Hepatocyte (in vitro differentiated cells): ENCODE measurements around the gene KBTBD8. TPM values are rescaled to one million over a fixed set of nuclear protein-coding genes. Genes with fewer than 3 reads are reported as not detected.

ENCODE experiments used
- DNase-seq: peaks from one replicate; pipeline ENCODE4 v3.0.0-alpha.2; 2016; ENCODE audit warnings: low spot score
- H2AFZ ChIP-seq: fragments of 200-600 bp; sonication (generic); 2 replicates; pipeline ENCODE4 v1.6.0; 2016; ENCODE audit warnings: antibody characterized with exemption, mild to moderate bottlenecking
- H3K27ac ChIP-seq: fragments of 200-600 bp; sonication (generic); 2 replicates; pipeline ENCODE4 v1.5.1; 2016; ENCODE audit warnings: mild to moderate bottlenecking
- H3K27me3 ChIP-seq: fragments of 200-600 bp; sonication (generic); 2 replicates; pipeline ENCODE4 v1.6.1; 2016
- H3K36me3 ChIP-seq: fragments of 200-600 bp; sonication (generic); replicated peaks from 2 replicates; pipeline ENCODE4 v1.5.1; 2016; ENCODE audit warnings: low read depth; ENCODE audit not compliant: insufficient read depth
- H3K4me1 ChIP-seq: fragments of 200-600 bp; sonication (generic); 2 replicates; pipeline ENCODE4 v1.5.1; 2016; ENCODE audit warnings: mild to moderate bottlenecking, moderate library complexity; ENCODE audit not compliant: insufficient read depth
- H3K4me2 ChIP-seq: fragments of 200-600 bp; sonication (generic); 2 replicates; pipeline ENCODE4 v1.6.0; 2016
- H3K4me3 ChIP-seq: fragments of 200-600 bp; sonication (generic); 2 replicates; pipeline ENCODE4 v1.5.1; 2016; ENCODE audit warnings: mild to moderate bottlenecking
- H3K79me2 ChIP-seq: fragments of 200-600 bp; sonication (generic); 2 replicates; pipeline ENCODE4 v1.6.0; 2017; ENCODE audit warnings: mild to moderate bottlenecking
- H3K9me2 ChIP-seq: fragments of 200-600 bp; sonication (generic); replicated peaks from 2 replicates; pipeline ENCODE4 v1.6.0; 2017; ENCODE audit warnings: mild to moderate bottlenecking; ENCODE audit not compliant: insufficient read depth
- H3K9me3 ChIP-seq: fragments of 200-600 bp; sonication (generic); 2 replicates; pipeline ENCODE4 v1.5.1; 2016; ENCODE audit warnings: low read depth, mild to moderate bottlenecking
- H4K20me1 ChIP-seq: fragments of 200-600 bp; sonication (generic); 2 replicates; pipeline ENCODE4 v1.6.0; 2016; ENCODE audit warnings: mild to moderate bottlenecking; ENCODE audit not compliant: insufficient read depth, poor library complexity, severe bottlenecking
- CTCF ChIP-seq: fragments of 200-600 bp; sonication (generic); IDR thresholded peaks from 2 replicates; pipeline ENCODE4 v1.5.1; 2016; ENCODE audit warnings: antibody characterized with exemption, mild to moderate bottlenecking; ENCODE audit not compliant: poor library complexity
- EZH2 ChIP-seq: fragments of 200-600 bp; sonication (generic); IDR thresholded peaks from 2 replicates; pipeline ENCODE4 v1.6.1; 2016; ENCODE audit warnings: antibody characterized with exemption, mild to moderate bottlenecking, borderline replicate concordance
- EZH2phosphoT487 ChIP-seq: fragments of 200-600 bp; sonication (generic); IDR thresholded peaks from one replicate; pipeline ENCODE4 v1.6.1; 2018; ENCODE audit warnings: antibody characterized with exemption, mild to moderate bottlenecking, low read depth, moderate library complexity; ENCODE audit not compliant: unreplicated experiment, severe bottlenecking
- WGBS: methylation state at CpG from one replicate; pipeline ENCODE4 v1.1.6; 2016; ENCODE audit warnings: low lambda C conversion rate; ENCODE audit errors: missing lambda C conversion rate; 5-methylcytosine and 5-hydroxymethylcytosine counted together
- polyA plus RNA-seq: library from polyadenylated mRNA; unstranded; fragments of >200 nt; fragmentation: Nextera tagmentation; extraction: Ambion mirVana; gene quantifications from 2 replicates; pipeline ENCODE4 v1.2.1, GENCODE V29; 2016
- total RNA-seq: library from RNA; depleted of rRNA; stranded (reverse); fragments of >200 nt; gene quantifications from 2 replicates; pipeline ENCODE4 v1.2.3, GENCODE V29; 2014

KBTBD8 gene
- total and polyA plus RNA-seq, 2 experiments from 2014 or later = 3.9 to 14.2 TPM

GRCh38 chr3:67018105-67018788, 20.1 kb downstream of the KBTBD8 start:
- Histone ChIP-seq H3K27me3 (no peaks in the 10 kb centered on the region), H3K9me2 (no peaks in the 10 kb centered on the region), H3K27ac (no peak overlapping the region), H4K20me1 (no peaks in the 10 kb centered on the region), H3K4me1 (peaks cover 5% of the 10 kb centered on the region), H3K79me2 (no peaks in the 10 kb centered on the region), H3K36me3 (no peaks in the 10 kb centered on the region), H3K4me2 (no peak overlapping the region), H2AFZ (no peak overlapping the region), H3K4me3 (no peak overlapping the region), H3K9me3 (no peaks in the 10 kb centered on the region)
- DNase-seq = no peak
- 66% methylated on average over 12 of the region's 12 CpGs for WGBS
- TF ChIP-seq EZH2phosphoT487 = no peak
- TF ChIP-seq CTCF = no peak
- no peak for TF ChIP-seq EZH2

GRCh38 chr3:67018789-67019526, 20.9 kb downstream of the KBTBD8 start:
- H3K4me2 ChIP-seq = no peak overlapping the region
- H3K4me1 ChIP-seq = peaks cover 5% of the 10 kb centered on the region
- no peak overlapping the region for H2AFZ ChIP-seq
- no peak overlapping the region for H3K27ac ChIP-seq
- no peaks in the 10 kb centered on the region for H3K79me2 ChIP-seq
- no peak for DNase-seq
- no peaks in the 10 kb centered on the region for H3K9me3 ChIP-seq
- no peaks in the 10 kb centered on the region for H4K20me1 ChIP-seq
- no peak for TF ChIP-seq EZH2
- TF ChIP-seq EZH2phosphoT487 = no peak
- no peak for TF ChIP-seq CTCF
- no peaks in the 10 kb centered on the region for H3K36me3 ChIP-seq
- H3K27me3 ChIP-seq = no peaks in the 10 kb centered on the region
- 90% methylated on average over 13 of the region's 13 CpGs for WGBS
- no peak overlapping the region for H3K4me3 ChIP-seq
- no peaks in the 10 kb centered on the region for H3K9me2 ChIP-seq

- no peak overlapping the region for H2AFZ ChIP-seq
- 88% methylated on average over 5 of the region's 5 CpGs for WGBS
- H3K36me3 ChIP-seq = no peaks in the 10 kb centered on the region
- peaks cover 10% of the 10 kb centered on the region for H3K4me1 ChIP-seq
- H3K27ac ChIP-seq = no peak overlapping the region
- H3K4me3 ChIP-seq = no peak overlapping the region
- no peaks in the 10 kb centered on the region for H3K79me2 ChIP-seq
- no peaks in the 10 kb centered on the region for H3K9me2 ChIP-seq
- DNase-seq = no peak
- H4K20me1 ChIP-seq = no peaks in the 10 kb centered on the region
- H3K9me3 ChIP-seq = no peaks in the 10 kb centered on the region
- no peaks in the 10 kb centered on the region for H3K27me3 ChIP-seq
- H3K4me2 ChIP-seq = no peak overlapping the region
- TF ChIP-seq EZH2 = no peak
- no peak for TF ChIP-seq EZH2phosphoT487
- no peak for TF ChIP-seq CTCF
Measured at GRCh38 chr3:67028001-67028784, 30.1 kb downstream of the KBTBD8 start.
